ENCODE results near the gene THBD.
"Not testable (repeated sequence)": the region's sequence is repeated elsewhere in the genome, so short reads cannot be mapped to it uniquely, and the experiment has no call there.

The THBD gene

DNA sequence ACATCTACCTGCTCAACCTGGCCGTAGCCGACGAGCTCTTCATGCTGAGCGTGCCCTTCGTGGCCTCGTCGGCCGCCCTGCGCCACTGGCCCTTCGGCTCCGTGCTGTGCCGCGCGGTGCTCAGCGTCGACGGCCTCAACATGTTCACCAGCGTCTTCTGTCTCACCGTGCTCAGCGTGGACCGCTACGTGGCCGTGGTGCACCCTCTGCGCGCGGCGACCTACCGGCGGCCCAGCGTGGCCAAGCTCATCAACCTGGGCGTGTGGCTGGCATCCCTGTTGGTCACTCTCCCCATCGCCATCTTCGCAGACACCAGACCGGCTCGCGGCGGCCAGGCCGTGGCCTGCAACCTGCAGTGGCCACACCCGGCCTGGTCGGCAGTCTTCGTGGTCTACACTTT is 13.7 kb downstream of the THBD start:
- DNase-seq (ENCODE audit: low read depth), result no peak

DNA sequence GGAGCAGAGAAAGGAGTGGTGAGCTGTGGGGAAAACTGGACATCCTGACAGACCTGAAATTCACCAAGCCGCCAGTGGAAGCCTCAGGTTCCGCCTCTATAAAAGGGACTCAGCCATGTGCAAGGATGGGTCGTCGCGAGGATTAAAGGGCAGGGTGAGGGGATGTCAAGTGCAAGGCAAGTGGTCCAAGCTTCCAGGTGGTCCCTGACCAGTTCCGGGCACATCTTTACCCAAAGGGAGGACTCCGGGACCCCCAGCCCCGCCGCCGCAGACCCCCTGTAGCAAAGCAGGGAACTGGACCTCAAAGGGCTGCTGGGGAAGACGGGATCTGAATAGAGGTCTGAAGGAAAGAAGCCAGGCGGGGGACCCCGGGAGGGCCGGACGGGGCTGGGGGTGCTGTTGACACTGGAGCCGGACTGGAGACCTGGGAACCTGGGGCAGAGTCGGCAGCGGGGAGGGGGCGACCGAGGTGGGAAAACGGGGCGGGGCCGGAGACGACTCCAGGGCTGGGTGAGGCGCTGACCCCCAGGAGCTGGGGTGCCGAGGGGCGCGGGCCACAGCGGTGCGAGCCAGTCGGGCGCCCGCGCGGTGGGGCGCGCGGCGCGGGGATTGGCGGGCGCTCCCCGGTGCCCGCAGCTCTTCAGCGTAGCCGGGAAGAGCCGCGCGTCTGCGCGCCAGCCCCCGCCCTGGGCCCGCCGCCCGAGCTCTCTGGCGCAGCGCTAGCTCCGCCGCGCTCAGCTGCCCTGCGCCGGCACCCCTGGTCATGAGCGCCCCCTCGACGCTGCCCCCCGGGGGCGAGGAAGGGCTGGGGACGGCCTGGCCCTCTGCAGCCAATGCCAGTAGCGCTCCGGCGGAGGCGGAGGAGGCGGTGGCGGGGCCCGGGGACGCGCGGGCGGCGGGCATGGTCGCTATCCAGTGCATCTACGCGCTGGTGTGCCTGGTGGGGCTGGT is 14.5 kb downstream of the THBD start, which contains the start of gene SSTR4:
Gene SSTR4, plus strand, starts transcription at position 592 of the 951 bp plus-strand sequence. Its CDS starts 172 bp downstream, at position 764.
- DNase-seq (ENCODE audit: low read depth), result no peak

DNA sequence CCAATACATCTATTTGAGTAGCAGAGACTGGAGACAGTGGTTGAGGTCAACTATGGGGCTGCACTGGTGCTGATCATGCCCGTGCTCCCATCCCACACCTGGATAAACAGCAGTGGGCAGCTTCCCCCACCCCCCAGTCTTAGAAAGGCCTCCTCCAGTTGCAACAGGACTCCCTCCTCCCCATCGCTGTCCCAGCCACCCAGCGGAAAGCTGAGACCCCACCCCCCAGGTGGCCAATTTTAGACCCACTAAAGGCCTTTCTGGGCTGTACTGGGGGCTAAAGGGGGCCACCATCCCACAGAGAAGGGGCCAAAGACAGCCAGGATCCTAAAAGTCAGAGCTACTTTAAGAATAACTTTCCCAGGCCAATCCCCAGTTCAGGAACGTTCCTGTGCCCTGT is 15.6 kb downstream of the THBD start:
- DNase-seq (ENCODE audit: low read depth), result no peak

DNA sequence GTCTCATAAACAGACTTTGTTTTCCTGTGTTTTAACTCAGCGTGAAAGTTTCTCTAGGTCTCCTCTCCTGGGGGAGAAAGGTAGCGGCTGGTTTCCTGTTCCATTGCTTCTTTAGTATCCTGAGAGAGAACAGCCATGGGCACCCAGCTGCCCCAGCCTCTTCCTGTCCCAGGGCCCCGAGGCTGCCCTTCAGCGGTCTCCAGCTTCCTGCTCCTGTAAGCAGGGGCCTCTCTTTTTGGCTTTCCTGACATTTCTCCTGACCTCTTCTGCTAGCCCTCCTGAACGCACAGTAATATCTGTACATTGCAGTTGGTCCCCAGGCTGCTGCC is 16.8 kb downstream of the THBD start:
- no peak for DNase-seq (ENCODE audit: low read depth)

DNA sequence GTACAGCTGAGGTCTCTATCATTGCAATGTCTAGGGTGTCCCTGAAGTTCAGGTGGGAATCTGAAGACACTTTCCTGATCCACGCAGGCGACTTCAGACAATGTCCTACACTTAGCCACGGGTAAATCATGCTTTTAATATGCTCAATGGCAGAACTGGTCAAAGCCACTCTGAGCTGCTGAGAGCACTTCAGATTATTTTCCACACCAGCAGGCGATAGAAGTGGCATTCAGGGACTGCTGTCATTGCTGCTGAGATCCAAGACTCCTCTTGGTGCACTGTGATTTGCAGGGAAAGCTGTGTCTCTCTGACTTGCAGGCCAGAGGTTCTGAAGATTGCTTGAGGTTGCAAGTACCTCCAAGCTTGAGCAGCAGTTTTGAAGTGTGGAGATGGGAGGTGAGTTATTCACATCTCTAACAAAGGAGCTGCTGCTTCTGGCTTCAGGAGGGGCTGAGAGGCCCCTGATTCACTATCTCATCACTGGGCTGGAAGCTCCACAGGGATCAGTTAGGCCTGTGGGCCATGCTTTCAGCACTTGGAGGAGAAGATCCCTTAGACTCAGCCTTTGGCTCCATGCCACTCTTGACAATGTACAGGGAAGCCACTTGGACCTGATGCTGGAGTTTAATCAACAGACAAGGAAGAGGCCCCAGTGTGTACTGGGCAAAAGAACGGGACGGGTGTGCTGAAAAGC is 17.3 kb downstream of the THBD start:
- DNase-seq (ENCODE audit: low read depth), result no peak

DNA sequence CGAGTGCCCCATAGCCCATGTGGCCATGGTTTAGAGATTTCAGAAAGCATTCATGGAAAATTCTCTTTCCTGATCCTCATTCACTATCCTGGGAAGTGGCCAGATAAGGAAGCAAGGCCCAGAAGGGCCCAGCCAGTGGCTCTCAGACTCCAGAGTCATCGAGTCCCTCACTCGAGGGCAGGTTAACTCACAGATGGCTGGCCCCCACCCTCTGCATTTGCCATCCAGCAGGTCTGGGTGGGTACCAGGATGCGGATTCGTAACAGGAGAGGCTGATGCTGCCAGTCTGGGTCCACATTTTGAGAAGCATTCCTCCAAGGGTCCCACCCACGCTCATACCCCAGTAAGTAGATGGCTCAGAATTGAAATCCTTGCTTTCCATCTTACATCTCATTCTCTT is 18.1 kb downstream of the THBD start:
- DNase-seq (ENCODE audit: low read depth), result no peak

DNA sequence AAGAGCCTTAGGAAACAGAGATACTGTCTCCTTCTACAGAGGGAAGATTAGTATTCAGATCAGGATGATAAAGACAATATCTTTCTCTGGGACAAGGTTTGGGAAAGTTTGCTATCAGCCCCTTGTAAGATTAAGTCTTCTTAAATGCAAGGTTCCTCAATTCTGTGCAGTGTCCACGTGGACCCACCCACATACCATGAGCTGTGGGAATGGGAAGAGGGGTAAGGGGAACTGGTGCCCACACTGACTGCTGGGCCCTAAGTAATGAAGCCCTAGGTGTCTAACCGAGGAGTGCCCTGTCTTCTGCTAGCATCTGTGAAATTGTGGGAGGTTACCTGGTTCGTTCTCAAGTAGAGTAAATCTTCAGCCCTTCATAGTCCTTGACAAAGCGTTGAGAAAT is 20.1 kb downstream of the THBD start:
- DNase-seq (ENCODE audit: low read depth), result no peak

DNA sequence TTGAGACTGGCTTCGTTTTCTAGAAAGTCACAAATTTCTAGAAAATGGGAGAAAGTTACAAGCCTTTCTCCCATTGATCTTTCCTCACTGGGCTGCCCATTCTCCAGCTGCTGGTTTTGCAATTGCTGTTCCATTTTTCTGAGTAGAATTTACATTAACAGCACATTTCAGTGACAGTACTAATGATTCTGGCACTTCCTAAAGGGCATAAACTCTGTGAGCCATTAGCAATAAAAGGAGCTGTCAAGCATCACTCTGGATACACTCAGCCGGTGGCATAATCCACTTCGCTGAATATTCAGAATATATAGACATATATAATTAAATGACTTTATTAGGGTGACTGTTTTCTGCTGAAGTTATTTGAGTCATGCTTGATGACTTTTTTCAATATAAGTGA is 21.1 kb downstream of the THBD start:
- DNase-seq (ENCODE audit: low read depth), result no peak

DNA sequence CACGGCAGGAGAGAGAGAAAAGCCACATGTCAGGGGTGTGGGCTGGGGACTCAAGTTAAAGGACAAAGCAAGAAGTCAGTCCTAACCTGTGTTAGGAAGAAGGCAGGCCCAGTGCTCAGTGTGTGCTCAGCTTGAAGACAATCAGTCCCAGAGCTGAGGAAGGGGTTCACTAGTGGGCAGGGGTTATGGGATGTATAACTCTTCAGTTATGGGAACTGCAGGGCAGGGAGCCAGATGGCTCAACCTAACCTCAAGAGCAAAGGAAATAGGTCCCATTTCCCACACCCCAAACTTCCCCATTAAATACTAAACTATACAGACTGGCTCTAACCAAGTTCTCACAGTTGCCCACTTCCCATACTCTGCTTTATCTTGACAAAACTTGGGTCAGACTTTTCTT is 21.8 kb downstream of the THBD start:
- DNase-seq (ENCODE audit: low read depth), result no peak

DNA sequence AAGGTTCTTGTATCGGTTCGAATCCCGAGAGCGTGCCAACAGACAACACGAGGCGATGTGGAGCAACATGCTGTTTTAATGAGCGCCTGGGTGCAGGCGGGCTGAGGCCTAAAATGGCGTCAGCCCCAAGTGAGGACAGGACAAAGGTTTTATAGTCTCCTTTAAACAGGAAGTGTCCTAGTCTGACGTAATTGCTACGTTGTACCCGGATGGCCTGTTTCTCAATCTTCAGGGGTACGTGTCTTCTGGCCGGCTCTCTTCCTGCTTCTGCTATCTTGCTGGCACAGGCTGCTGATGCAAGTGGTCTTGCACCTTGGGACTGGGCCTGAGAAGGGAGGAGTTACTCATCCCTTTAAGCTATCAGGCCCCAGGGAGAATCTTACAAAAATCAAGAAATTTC is 24.0 kb downstream of the THBD start:
- not testable (repeated sequence) for DNase-seq (ENCODE audit: low read depth)

DNA sequence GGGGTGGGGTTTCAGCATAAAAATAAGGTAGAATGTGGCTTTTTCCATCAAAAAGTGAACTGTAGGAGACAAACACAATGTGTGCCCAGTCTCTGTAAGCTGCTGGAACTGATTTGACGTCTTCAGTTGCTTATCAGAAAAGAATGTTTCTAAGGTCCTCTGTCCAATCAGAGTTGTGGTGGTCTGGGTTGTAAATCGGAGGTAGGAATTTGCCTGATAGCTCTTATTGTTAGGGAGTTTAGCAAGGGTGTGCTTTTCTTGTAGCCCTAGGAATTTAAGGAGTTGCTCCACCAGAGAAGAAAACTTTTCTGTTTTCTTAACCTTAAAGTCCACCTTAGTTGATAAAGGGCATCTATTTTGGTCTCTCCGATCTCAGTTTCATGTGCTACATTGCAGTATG is 24.8 kb downstream of the THBD start:
- DNase-seq (ENCODE audit: low read depth), result no peak

DNA sequence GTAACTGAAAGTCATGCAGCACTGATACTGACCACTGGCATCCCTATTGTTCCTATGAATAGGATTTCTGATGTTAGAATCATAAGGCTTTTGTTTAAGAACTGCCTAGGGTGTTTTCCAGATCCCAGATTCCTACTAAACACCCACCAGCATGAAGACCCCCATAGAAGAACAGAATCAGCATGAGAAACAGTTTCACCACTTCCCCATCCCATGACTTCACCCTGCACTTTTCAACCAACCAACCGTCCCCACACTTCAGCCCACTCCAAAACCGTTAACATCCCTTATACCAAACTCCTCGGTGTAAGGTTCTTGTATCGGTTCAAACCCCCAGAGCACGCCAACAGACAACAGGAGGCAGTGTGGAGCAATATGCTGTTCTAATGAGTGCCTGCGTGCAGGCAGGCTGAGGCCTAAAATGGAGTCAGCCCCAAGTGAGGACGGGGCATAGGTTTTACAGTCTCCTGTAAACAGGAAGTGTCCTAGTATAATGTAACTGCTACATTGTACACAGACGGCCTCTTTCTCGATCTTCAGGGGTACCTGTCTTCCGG is 25.8 kb downstream of the THBD start:
- DNase-seq (ENCODE audit: low read depth), result no peak

DNA sequence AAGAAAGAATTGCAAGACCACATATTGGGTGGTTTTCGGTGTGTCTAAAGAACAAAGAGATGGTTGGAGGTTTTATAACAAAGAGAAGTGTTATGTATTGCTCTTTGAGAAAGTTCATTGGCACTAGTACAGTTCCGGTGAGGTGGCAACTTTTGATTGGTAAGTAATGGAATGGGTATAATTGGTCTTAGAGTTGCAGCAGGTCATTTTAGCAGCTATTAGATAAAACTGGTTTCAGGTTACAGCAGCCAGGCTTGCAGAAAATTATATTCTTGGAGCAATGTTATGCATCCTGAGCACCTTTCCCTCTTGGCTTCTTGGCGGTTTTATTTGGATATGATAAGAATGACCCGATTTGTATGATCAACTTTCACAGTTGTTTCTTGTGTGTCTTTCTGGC is 26.6 kb downstream of the THBD start:
- DNase-seq (ENCODE audit: low read depth), result no peak

DNA sequence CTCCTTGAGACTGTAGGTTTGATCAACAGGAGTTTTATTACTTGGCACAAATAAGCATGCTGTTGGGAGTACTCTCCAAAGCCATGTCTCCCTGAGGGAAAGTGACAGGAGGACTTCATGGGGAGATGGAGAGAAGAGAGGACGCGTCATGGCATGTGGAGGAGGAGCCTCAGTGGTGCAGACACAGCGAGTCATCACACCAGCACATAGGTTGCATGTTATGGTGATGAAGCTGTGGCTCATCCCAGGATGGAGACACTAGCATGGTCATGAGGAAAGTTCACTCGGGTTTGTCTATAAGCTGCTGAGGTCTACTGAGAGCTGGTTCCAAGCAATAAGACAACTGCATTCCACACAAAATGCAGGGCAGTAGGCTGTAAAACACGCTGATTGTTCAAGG is 27.5 kb downstream of the THBD start:
- DNase-seq (ENCODE audit: low read depth), result no peak

DNA sequence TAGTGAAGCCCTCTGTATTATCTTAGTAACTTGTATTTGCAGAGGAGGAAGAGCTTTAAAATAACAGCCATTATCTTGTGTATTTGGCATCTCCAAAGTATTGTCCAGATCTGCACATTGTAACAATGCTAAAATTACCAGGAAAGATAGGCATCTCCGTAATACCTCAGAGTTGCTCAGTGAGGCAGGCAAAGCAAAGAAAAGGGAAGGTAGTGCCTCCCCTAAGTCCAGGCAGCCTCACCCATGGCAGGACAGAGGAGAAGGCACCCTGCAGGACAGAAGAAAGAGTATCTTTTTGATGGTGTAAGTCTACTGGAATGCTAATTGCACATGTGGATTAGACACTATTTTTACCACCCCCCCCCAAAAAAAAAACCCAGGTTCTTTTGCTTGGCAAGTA is 27.9 kb downstream of the THBD start:
- no peak for DNase-seq (ENCODE audit: low read depth)

DNA sequence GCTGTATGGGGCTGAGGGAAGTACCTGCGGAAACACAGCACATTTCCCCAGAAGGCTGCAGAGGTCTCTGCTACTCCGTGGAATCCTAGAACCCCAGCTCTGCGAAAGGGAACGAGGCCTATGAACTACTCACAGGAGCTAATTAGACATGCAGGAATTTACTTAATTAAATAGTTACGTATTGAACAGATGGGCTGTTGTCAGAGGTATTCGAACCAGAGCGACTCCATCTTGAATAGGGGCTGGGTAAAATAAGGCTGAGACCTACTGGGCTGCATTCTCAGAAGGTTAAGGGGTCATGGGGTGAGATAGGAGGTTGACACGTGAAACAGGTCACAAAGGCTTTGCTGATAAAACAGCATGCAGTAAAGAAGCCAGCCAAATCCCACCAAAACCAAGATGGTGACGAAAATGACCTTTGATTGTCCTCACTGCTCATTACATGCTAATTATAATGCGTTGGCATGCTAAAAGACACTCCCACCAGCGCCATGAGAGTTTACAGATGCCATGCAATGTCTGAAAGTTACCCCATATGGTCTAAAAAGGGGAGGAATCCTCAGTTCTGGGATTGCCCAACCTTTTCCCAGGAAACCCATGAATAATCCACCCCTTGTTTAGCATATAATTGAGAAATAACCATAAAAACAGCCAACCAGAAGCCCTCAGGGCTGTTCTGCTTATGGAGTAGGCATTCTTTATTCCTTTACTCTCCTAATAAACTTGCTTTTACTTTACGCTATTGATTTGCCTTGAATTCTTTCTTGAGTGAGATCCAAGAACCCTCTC is 29.0 kb downstream of the THBD start:
- no peak for DNase-seq (ENCODE audit: low read depth)

DNA sequence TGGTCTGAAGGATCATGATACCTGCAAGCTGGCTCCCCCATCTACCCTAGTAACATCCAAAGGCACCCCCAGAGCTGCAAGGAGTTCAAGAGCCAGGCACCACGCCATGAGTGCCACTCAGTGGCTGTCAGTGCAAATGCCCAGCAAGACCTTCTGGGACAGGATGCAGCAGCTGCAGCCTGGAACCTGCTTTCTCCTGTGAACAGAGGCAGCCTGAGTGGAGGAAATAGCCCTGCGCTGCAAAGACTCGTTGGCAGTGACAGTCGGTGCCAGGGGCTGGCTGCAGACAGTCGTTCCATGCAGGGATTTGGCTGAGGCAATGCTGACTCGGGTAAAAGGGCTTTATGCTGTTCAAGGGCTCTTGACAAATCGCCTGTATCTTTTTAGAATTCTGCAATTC is 30.1 kb downstream of the THBD start:
- no peak for DNase-seq (ENCODE audit: low read depth)

DNA sequence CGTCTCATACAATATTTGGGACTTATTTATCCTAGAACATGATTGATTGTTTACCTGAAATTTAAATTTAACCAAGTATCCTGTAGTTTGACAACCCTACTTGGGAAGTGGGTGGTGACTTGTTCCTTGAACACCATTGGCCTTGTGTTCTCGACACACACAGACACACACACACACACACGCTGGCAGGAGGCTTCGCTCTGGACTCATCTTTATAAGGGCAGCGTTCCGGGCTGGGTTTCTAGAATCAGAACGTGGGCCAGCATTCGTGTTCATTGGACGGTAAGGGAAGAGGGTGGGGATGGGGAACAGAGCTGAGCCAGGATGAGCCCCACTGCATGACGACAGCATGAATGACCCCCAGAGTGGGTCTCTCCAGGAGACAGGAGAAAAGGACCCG is 30.5 kb downstream of the THBD start:
- no peak for DNase-seq (ENCODE audit: low read depth)

DNA sequence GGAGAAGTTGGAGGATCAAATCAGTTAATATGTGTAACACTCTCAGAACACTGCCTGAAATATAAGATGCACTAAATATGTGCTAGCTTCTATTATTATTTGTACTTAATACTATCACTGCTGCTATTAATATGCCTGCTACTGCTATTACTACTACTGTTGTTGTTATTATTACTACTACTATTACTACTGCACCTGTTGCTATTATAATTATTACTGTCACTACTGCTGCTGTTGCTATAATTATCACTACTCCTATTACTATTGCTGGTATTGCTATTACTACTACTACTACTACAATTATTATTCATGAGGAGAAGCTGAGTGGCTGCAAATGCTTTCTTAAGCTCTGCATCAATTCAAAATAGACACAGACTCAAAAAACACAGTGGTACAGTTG is 31.0 kb downstream of the THBD start:
- DNase-seq (ENCODE audit: low read depth), result no peak

DNA sequence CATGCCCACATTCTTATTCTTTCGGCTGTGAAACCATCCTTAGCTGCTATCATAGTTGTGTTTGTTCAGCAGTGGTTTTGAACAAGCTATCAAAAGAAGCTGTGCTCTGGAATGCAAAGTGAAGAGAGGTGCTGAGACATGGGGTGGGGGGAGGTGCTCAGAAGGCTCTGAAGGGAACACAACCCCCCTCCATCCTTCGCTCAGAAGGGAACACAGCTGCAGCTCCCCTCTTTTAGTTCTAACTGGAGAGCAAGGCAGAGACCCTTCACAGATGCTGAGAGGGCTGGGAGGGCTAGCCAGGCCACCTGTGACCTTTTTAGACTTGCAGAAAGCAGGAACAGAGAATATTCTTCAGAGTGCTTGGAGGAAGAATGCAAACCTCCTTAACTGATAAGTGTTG is 32.0 kb downstream of the THBD start:
- DNase-seq (ENCODE audit: low read depth), result no peak

DNA sequence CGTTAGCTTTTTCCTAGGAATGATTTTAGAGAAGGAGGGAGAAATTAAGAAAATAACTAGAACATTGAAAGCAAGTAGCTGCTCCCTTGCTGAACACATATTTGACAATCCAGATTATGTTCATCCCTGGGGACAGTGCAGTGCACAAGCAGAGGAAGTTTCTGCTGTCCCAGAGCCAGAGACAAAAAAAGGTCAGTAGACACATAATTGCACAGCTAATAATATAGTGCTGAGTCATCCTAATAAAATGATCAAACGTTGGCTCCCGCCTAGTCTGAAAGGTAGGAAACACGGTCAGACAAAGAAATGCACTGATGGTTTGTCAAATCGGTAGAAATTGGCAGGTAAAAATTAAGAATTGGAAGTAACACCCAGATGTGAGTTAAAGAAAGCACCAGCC is 36.0 kb downstream of the THBD start:
- DNase-seq (ENCODE audit: low read depth), result no peak

DNA sequence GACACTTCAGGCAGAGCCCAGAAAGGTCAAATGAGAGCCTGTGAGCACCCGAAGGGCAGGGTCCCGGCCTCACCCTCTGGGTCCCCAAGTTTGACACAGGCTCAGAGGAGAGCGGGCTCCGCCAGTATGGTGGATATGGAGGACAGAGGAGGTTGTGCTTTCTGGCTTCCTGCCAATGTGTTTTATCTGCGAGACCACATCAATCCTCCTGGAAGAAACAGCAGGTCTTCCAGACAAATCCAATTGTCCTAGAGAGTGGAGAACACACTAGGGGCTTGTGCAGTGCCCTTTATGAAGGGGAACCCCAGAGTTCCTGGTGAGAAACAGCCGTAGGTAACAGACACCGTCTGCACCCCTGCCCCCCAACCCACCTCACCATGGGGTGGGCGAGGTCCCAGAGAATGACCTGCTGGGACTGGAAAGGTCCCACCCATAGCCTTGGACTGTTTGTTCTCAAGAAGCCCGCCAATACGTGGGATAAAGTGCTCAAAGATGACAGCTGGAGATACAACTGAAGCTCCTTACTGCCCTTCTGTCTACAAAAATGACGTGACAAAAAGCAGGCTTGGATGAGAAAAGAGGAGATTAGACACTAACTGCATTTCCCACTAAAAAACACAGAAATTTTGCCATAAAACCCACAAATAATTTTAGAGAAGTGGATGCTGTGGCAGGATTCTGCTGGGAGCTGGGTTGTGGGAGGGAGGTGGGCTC is 38.3 kb downstream of the THBD start:
- DNase-seq (ENCODE audit: low read depth), result no peak

Measured in activated T-helper 9 cell treated with anti-CD3 and anti-CD28 coated beads, Interleukin-2, amount 50 U/mL, for 16 hours (primary cell).